GM18867 (cell line): ENCODE measurements around the gene TMEM183A.

Experiments
- ATAC-seq: cut with Tn5 transposase; IDR thresholded peaks from one replicate; pipeline ENCODE4 v1.9.1; 2021; ENCODE audit warnings: mild to moderate bottlenecking, moderate library complexity; ENCODE audit not compliant: unreplicated experiment

TMEM183A gene

DNA sequence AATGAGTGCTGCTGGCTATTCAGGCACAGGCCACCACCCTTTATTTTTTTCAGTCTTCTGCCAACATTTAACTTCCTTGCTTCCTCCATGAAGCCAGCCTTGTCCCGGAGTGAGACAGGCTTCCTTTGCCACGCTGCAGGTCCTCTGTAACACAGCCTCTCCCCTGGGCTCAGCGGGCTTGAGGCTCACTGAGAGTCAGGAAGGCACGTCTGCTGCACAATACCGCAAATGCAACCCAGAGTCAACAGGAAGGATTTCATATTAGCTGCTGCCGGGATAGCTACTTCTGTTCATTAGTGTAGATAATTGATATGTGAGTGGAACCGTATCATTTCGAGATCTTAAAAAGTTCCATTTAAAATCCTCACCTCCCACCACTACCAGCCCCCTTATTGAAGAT is 56.1 kb downstream of the TMEM183A start:
- ATAC-seq = no peak

DNA sequence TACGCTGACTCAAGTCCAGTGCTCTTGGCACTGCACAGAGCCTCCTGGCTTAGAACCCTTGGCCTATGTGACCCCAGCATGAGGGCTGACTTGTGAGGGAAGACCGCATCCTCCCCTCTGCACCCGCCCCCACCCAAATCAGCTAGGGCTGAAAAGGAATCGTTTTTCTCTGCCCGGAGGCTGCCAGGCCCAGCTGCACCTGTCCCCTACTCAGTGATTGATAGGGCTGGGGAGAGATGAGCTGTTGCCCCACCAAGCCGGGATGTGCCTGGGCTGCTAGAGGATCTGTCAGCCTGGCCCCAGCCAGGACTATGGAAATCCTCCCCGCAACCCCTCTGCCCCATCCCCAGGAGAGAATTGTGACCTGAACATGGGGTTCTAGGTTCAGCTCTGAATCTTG is 58.0 kb downstream of the TMEM183A start:
- ATAC-seq = no peak

DNA sequence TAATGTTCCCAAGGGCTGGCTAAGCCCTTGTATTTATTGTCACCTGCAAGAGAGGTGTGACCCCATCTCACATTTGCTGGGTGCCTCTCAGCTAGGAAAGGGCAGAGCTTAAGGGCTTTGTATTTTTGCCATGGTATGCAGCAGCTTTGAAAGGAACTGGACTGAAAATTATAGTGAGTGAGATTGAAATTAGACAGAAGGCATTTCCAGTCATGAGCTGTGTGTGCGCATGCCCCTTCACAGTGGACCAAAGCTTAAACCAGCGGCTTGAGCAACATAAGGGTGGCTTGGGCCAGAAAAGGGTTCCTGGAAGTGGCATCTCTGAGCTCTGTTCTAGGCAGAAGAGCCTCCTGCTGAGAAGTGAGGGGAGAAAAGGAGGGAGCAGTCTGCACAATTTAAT is 58.8 kb downstream of the TMEM183A start:
- ATAC-seq = no peak

DNA sequence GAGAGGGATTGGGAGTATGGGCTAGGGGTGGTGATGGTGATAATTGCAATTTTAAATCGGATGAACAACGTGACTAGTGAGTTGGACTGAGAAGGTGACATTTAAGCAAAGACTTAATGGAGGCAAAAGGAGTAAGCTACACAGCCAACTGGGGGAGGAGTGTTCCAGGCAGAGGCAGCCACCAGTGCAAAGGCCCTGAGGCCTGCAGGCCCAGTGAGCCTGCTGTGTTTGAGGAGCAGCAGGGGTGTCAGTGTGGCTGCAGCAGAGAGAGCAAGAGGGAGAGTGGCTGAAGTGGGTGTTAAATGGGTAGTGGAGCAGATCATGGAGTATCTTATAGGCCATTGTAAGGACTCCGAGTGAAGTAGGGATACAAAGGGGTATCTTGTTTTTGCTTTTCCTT is 59.8 kb downstream of the TMEM183A start:
- ATAC-seq = no peak

DNA sequence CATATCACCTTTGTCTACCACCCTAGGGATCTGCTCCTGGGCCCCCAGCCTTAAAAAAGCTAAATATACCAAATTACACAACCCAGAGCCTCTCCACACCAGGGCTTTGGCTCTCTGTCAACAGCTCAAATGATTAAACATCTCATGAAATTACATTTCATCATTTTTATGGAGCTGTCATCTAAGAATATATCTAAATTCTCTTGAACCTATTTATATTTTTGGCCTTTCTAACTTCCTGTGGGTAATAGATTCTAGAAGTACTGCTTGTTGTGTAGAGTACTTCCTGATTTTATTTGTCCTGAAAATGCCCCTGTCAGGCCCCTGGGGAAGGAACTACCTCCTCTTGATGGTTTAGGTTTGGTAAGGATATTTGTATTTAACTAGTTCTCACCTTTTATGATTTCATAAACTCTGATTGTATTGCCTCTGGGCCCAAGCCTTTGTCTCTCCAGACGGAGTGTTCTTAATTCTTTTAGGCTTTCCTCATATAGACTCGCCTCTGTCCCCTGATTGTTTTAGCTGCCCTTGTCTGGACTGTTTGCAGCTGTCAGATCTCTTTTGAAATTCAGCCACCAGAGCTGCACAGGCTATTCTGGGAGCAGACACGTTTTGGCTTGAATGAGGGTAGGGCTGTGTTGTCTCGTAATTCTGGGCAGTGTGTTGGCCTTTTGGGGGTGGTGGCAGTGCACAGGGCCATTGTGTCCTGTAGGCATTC is 62.0 kb downstream of the TMEM183A start:
- ATAC-seq = no peak

DNA sequence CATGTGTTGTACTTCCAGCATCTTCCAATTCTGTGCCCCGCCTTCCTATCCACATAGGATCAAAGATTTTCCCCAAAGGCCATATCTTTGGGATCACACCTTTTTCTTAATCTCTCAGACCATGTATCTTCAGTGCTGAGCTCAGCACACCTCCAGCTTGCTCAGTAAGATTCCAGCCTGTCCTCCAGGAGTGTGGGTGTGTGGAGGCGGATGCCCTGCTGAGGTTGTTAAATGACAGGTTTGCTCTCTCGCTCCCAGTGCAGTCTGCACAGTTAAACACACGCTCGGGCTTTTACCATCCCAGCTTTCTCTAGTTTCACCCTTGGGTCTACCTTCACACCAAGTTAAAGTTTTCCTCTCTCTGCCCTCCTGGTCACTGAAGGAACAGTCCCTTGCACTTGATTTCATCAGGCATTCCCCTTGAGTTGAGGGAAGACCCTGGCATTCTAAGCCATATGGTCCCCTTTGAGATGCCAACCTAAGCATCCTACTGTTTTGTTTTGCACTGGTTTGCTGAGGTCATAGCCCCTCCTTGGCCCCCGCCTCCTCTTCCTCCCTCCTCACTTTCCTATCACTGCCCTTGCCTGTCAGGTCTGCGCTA is 64.9 kb downstream of the TMEM183A start:
- no peak for ATAC-seq

DNA sequence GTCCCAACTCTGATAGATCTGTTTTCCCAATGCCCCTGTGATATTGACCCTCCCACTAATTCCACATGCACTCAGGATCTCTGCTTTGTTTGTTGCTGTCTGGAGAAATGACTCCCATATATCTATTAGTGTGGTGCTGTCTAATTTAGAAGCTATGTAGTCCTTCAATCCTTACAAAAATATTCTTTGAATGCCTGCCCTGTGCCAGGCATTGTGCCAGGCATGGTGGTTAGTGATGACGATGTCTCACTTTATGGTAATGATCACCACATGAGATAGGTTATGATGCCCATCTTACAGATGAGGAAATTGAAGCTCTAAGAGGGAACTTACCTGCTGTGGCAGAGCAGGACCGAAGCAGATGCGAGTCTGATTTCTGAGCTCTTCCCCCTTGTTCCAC is 65.7 kb downstream of the TMEM183A start:
- ATAC-seq = no peak

DNA sequence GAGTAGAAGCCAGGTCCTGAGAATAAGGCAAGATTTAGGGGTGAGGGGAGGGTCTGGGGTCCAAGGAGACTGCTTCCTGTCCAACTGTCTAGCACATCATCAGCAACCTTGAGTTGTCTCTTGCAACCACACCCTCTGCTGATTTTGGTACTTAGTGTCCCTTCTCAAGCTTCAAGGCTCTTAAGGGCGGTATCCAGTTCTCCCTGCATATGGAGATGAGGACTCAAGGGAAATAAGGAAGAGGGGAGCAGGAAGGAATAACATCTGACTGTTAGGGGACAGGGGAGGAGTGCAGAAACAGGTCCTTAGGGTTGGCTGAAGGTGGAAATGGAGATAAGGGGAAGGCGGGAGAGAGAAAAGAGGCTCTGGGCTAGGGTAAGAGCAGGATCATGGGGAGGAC is 66.3 kb downstream of the TMEM183A start:
- ATAC-seq = no peak
